Naive B cell (primary cell): Measurements from ENCODE around the gene XRCC6. TPM values are rescaled to one million over a fixed set of nuclear protein-coding genes. Genes with fewer than 3 reads are reported as not detected.
A peak's percentile ranks its signal among the peaks of the same experiment; 100 is the strongest.
"Not testable (repeated sequence)": the region's sequence is repeated elsewhere in the genome, so short reads cannot be mapped to it uniquely, and the experiment has no call there.

Source experiments
- ATAC-seq, 2 donors: fragments of 150-1000 bp; cut with Tn5 transposase; 2 replicates each; pipeline ENCODE4 v1.10.0; 2021; ENCODE audit warnings: low read depth in 2 of 2, mild to moderate bottlenecking in 2 of 2, moderate library complexity in 2 of 2
- DNase-seq: peaks from one replicate; pipeline ENCODE4 v3.0.0; 2022
- H3K27ac Mint-ChIP-seq, 6 donors: one replicate each; pipeline ENCODE4 v1.8.0; 2020 to 2022; ENCODE audit warnings: mild to moderate bottlenecking in 6 of 6, mixed read lengths in 6 of 6, moderate library complexity in 5 of 6, inconsistent platforms in 2 of 6
- H3K27me3 Mint-ChIP-seq, 3 donors: one replicate each; pipeline ENCODE4 v1.8.0; 2021 to 2022; ENCODE audit warnings: mixed read lengths in 3 of 3, mild to moderate bottlenecking in 1 of 3
- H3K36me3 Mint-ChIP-seq, 2 donors: one replicate each; pipeline ENCODE4 v1.8.0; 2020 to 2022; ENCODE audit warnings: mixed read lengths in 2 of 2, inconsistent platforms in 1 of 2, mild to moderate bottlenecking in 1 of 2
- H3K4me1 Mint-ChIP-seq, 3 donors: one replicate each; pipeline ENCODE4 v1.8.0; 2020 to 2022; ENCODE audit warnings: mixed read lengths in 3 of 3, inconsistent platforms in 1 of 3, mild to moderate bottlenecking in 1 of 3, moderate library complexity in 1 of 3
- H3K4me3 Mint-ChIP-seq, 8 donors: one replicate each; pipeline ENCODE4 v1.8.0; 2020 to 2022; ENCODE audit warnings: mild to moderate bottlenecking in 8 of 8, mixed read lengths in 8 of 8, moderate library complexity in 8 of 8, inconsistent platforms in 2 of 8
- H3K9me3 Mint-ChIP-seq, 7 donors: one replicate each; pipeline ENCODE4 v1.8.0; 2020 to 2022; ENCODE audit warnings: mixed read lengths in 7 of 7, mild to moderate bottlenecking in 5 of 7, inconsistent platforms in 2 of 7, moderate library complexity in 1 of 7
- polyA plus RNA-seq, 6 donors: library from polyadenylated mRNA; unstranded; fragments of 300-500 nt; fragmentation: Illumina TruSeq; gene quantifications; one replicate each; pipeline ENCODE4 v1.2.3, GENCODE V29; 2021; ENCODE audit warnings: low read depth in 6 of 6

Gene XRCC6
- polyA plus RNA-seq, 6 donors from 2014 or later: 407 to 580 (median 420) TPM

- Mint-ChIP-seq H3K27ac (peak overlapping the region in 1 of 6 donors; percentile 42), H3K4me3 (no peak overlapping the region), H3K36me3 (peaks cover 0 to 5% of the 10 kb centered on the region in 2 donors), H3K4me1 (peaks cover 0 to 10% (median 2%) of the 10 kb centered on the region in 3 donors), H3K27me3 (peaks cover 0 to 4% (median 0%) of the 10 kb centered on the region in 3 donors), H3K9me3 (no peaks in the 10 kb centered on the region)
- ATAC-seq (no peak), DNase-seq (no peak)
Observed at GRCh38 chr22:41612603-41613306, 8.3 kb upstream of the XRCC6 start.

GRCh38 chr22:41613456-41613855, 7.6 kb upstream of the XRCC6 start:
- peaks cover 0 to 2% of the 10 kb centered on the region in 2 donors for H3K36me3 Mint-ChIP-seq
- peaks cover 0 to 1% (median 0%) of the 10 kb centered on the region in 3 donors for H3K27me3 Mint-ChIP-seq
- no peak for ATAC-seq
- H3K9me3 Mint-ChIP-seq: no peaks in the 10 kb centered on the region
- DNase-seq: no peak
- no peak overlapping the region for H3K4me3 Mint-ChIP-seq
- no peak overlapping the region for H3K27ac Mint-ChIP-seq
- H3K4me1 Mint-ChIP-seq: peaks cover 1 to 8% (median 2%) of the 10 kb centered on the region in 3 donors

- Mint-ChIP-seq H3K36me3 (no peaks in the 10 kb centered on the region), H3K27me3 (no peaks in the 10 kb centered on the region), H3K27ac (peak overlapping the region; percentile 99 to 100 (median 99)), H3K4me1 (peaks cover 22 to 43% (median 32%) of the 10 kb centered on the region in 3 donors), H3K9me3 (no peaks in the 10 kb centered on the region), H3K4me3 (peak overlapping the region; percentile 93 to 100 (median 98))
- peak; percentile 4 to 9 for ATAC-seq
- peak; percentile 25 for DNase-seq
Observed at GRCh38 chr22:41619979-41620588, 1.0 kb upstream of the XRCC6 start.

- ATAC-seq (peak; percentile 35 to 75), DNase-seq (no peak)
- Mint-ChIP-seq H3K9me3 (no peaks in the 10 kb centered on the region), H3K4me1 (peaks cover 22 to 46% (median 32%) of the 10 kb centered on the region in 3 donors), H3K36me3 (no peaks in the 10 kb centered on the region), H3K27ac (peak within 1 kb of the TSS; percentile 99 to 100 (median 99)), H3K27me3 (no peaks in the 10 kb centered on the region), H3K4me3 (peak within 1 kb of the TSS; percentile 93 to 100 (median 98))
Observed at GRCh38 chr22:41620589-41621098, 451 bp upstream of the XRCC6 start, which contains the start of gene DESI1. TSS of gene DESI1 (minus strand) at chr22:41621043. CDS start at chr22:41620839, 204 bp downstream.

- no peak for ATAC-seq
- H3K9me3 Mint-ChIP-seq: no peaks in the 10 kb centered on the region
Observed at GRCh38 chr22:41621911-41622179, 750 bp downstream of the XRCC6 start.

GRCh38 chr22:41625577-41625976, 4.5 kb downstream of the XRCC6 start:
- Mint-ChIP-seq H3K4me3 (no peak overlapping the region), H3K4me1 (peaks cover 13 to 31% (median 20%) of the 10 kb centered on the region in 3 donors), H3K36me3 (peaks cover 16 to 17% of the 10 kb centered on the region in 2 donors), H3K9me3 (no peaks in the 10 kb centered on the region), H3K27ac (peak overlapping the region in 1 of 6 donors; percentile 60), H3K27me3 (no peaks in the 10 kb centered on the region)
- no peak for DNase-seq
- no peak for ATAC-seq

More at GRCh38 chr22:41621911-41622179, 750 bp downstream of the XRCC6 start:
- H3K36me3 Mint-ChIP-seq: no peaks in the 10 kb centered on the region
- DNase-seq: no peak
- peak overlapping the region; percentile 99 to 100 (median 99) for H3K27ac Mint-ChIP-seq
- H3K27me3 Mint-ChIP-seq: no peaks in the 10 kb centered on the region
- peaks cover 22 to 46% (median 32%) of the 10 kb centered on the region in 3 donors for H3K4me1 Mint-ChIP-seq
- H3K4me3 Mint-ChIP-seq: peak overlapping the region; percentile 93 to 100 (median 98)

- not testable (repeated sequence) for DNase-seq, H3K27me3 Mint-ChIP-seq, H3K27ac Mint-ChIP-seq, H3K9me3 Mint-ChIP-seq, H3K4me3 Mint-ChIP-seq, ATAC-seq
- peaks cover 16 to 17% of the 10 kb centered on the region in 2 donors for H3K36me3 Mint-ChIP-seq
- peaks cover 5 to 12% (median 8%) of the 10 kb centered on the region in 3 donors for H3K4me1 Mint-ChIP-seq
Observed at GRCh38 chr22:41631115-41631514, 10.0 kb downstream of the XRCC6 start.

GRCh38 chr22:41631615-41632014, 10.5 kb downstream of the XRCC6 start:
- H3K27ac Mint-ChIP-seq, H3K4me3 Mint-ChIP-seq, DNase-seq, H3K9me3 Mint-ChIP-seq, H3K27me3 Mint-ChIP-seq, ATAC-seq: not testable (repeated sequence)
- peaks cover 5 to 12% (median 8%) of the 10 kb centered on the region in 3 donors for H3K4me1 Mint-ChIP-seq
- H3K36me3 Mint-ChIP-seq: peaks cover 16 to 17% of the 10 kb centered on the region in 2 donors

GRCh38 chr22:41634610-41635009, 13.5 kb downstream of the XRCC6 start:
- not testable (repeated sequence) for H3K27me3 Mint-ChIP-seq, H3K36me3 Mint-ChIP-seq, DNase-seq, H3K4me3 Mint-ChIP-seq, H3K4me1 Mint-ChIP-seq, ATAC-seq, H3K9me3 Mint-ChIP-seq, H3K27ac Mint-ChIP-seq

GRCh38 chr22:41636467-41636866, 15.4 kb downstream of the XRCC6 start:
- no peak for ATAC-seq
- Mint-ChIP-seq H3K36me3 (peaks cover under 1 to 2% of the 10 kb centered on the region in 2 donors), H3K4me3 (no peak overlapping the region), H3K27ac (no peak overlapping the region), H3K27me3 (no peaks in the 10 kb centered on the region), H3K9me3 (peaks cover 0 to 3% (median 0%) of the 10 kb centered on the region in 7 donors), H3K4me1 (peaks cover 0 to 7% (median 6%) of the 10 kb centered on the region in 3 donors)
- no peak for DNase-seq

- peaks cover 12% of the 10 kb centered on the region in 2 donors for H3K36me3 Mint-ChIP-seq
- H3K27ac Mint-ChIP-seq: not testable (repeated sequence)
- peaks cover 0 to 17% (median 7%) of the 10 kb centered on the region in 3 donors for H3K4me1 Mint-ChIP-seq
Observed at GRCh38 chr22:41637623-41638022, 16.5 kb downstream of the XRCC6 start.

GRCh38 chr22:41638124-41638523, 17.0 kb downstream of the XRCC6 start:
- DNase-seq: no peak
- H3K36me3 Mint-ChIP-seq: peaks cover 12 to 13% of the 10 kb centered on the region in 2 donors
- no peak overlapping the region for H3K27ac Mint-ChIP-seq
- ATAC-seq: no peak
- no peaks in the 10 kb centered on the region for H3K27me3 Mint-ChIP-seq
- H3K4me1 Mint-ChIP-seq: peaks cover 0 to 17% (median 7%) of the 10 kb centered on the region in 3 donors
- H3K9me3 Mint-ChIP-seq: no peaks in the 10 kb centered on the region
- H3K4me3 Mint-ChIP-seq: no peak overlapping the region

More at GRCh38 chr22:41637623-41638022, 16.5 kb downstream of the XRCC6 start:
- DNase-seq, H3K27me3 Mint-ChIP-seq, H3K9me3 Mint-ChIP-seq, ATAC-seq: not testable (repeated sequence)
- peak overlapping the region in 1 of 8 donors; percentile 12 for H3K4me3 Mint-ChIP-seq

- DNase-seq (no peak), ATAC-seq (no peak)
- H3K27ac Mint-ChIP-seq: no peak overlapping the region
- peaks cover 12 to 13% of the 10 kb centered on the region in 2 donors for H3K36me3 Mint-ChIP-seq
- no peak overlapping the region for H3K4me3 Mint-ChIP-seq
- H3K27me3 Mint-ChIP-seq: no peaks in the 10 kb centered on the region
- H3K9me3 Mint-ChIP-seq: no peaks in the 10 kb centered on the region
- peaks cover 0 to 17% (median 7%) of the 10 kb centered on the region in 3 donors for H3K4me1 Mint-ChIP-seq
Observed at GRCh38 chr22:41638748-41639147, 17.7 kb downstream of the XRCC6 start.
